Activated naive CD4-positive, alpha-beta T cell treated with Interleukin-2 at 50 U/mL for 16 hours (primary cell): ENCODE data around the gene TMEM51.
"Not testable (repeated sequence)": the region's sequence is repeated elsewhere in the genome, so short reads cannot be mapped to it uniquely, and the experiment has no call there.

Experiments used
- DNase-seq: peaks from one replicate; pipeline ENCODE4 v3.0.0-alpha.2; 2020

Gene TMEM51

DNA sequence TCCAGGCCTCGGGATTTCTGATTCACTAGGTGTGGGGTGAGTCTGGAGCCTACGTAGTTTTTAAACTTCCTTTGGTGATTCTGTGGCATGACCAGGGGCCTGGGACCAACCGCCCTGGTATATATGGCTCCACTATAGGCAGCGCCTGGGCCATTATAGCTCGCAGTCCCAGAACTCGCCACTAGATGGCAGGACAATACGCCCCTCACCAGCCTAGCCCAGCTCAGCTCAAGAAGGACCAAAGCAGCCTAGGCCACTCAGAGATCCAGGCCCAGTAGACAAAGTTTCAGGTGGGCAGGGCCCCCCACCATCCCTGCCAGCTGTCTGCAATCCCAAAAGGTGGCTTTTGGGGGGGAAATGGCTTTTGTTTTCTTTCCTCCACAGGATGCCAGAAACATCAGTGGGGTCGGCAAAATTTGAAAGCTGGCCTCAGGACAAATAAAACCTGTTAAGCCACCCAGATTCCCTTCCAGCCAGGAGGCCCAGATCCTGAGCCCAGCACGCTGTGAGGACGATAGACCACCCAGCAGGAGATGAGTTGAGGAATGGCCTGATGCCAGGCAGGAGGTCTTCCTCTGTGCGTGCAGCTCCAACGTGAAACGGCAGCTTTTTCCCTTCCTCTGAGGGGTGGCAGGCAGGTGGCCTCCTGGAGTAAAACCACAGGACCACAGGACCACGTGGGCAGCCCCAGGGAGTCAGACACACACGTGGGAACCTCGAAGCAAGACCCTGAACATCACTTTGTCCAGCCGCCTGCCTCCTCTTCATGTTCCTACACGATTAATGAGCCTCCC is 24.8 kb upstream of the TMEM51 start:
- DNase-seq, result peak; percentile 78

DNA sequence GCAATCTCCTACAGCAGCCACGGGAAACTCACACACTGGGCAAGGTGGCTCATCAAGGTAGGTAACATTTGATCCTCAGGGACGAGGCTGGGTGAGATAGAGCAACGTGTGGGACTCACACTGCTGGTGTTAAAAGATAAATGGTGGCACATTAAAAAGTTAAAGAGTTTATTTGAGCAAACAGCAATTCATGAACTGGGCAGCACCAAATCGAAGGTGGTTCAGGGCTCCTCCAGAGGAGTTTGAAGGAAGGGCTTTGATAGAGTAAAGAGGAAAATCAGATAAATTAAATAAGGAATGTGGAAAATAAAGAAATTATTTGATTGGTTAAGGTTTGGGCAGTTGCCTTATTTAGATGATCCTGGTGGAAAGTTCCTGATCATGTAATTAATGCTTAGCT is 23.6 kb upstream of the TMEM51 start:
- no peak for DNase-seq

DNA sequence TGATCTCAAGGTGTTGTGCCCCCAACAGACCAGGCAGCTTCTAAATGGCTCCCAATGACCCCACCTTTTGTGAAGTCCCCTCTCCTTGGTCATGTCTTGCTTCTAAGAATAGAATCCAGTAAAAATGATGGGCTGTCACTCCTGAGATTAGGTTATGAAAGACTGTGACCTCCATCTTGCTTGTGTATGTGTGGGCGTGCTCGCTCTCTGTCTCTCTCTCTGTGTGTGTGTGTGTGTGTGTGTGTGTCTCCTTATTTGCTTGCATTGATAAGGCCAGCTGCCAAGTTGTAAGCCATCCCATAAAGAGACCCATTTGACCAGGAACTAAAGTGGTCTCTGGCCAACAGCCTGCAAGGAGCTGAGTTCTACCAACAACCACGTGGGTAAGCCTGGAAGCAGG is 22.9 kb upstream of the TMEM51 start:
- DNase-seq, result no peak

DNA sequence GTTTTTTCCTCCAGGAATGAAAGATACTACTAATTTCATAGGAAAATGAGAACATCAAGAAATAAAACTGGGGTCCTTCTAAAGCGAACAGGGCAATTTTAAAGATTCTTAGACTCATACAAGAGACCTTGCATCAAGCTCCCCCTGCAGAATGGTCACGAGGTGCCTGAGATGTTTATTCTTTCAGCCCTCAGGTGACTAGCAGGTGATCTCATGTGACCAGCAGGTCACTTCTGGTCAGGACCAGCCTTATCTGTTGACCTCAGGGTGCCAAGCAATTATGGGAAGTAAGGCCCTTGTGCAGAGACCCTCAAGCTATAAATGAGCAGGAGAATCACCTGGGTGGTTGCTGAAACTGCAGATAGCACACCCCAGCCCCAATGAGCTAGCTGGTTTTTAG is 20.6 kb upstream of the TMEM51 start:
- DNase-seq, result no peak

DNA sequence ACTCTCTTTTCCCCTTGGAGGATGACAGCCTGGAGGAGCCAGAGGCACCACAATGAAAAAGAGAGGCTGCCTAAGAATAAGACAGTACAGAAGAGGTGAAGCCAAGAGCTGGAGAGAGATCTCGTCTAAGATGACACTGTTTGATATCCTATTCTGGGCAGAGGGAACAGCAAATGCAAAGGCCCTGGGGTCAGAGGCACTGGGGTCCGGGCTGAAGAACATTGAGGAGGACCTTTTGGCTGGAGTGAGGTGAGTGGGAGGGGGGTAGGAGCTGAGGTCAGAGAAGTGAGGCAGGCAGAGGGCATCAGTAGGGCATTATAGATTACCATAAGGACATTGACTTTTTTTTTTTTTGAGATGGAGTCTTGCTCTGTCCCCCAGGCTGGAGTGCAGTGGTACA is 19.3 kb upstream of the TMEM51 start:
- DNase-seq, result no peak

DNA sequence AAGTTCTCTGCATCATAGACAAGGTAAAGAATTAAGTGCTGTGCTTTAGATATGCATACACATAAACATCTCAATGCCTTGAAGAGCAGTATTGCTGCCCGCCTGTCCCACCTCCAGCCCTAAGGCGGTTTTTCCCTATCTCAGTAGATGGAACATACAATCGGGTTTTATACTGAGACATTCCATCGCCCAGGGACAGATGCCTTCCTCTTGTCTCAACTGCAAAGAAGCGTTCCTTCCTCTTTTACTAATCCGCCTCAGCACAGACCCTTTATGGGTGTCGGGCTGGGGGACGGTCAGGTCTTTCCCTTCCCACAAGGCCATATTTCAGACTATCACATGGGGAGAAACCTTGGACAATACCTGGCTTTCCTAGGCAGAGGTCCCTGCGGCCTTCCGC is 17.9 kb upstream of the TMEM51 start:
- not testable (repeated sequence) for DNase-seq

DNA sequence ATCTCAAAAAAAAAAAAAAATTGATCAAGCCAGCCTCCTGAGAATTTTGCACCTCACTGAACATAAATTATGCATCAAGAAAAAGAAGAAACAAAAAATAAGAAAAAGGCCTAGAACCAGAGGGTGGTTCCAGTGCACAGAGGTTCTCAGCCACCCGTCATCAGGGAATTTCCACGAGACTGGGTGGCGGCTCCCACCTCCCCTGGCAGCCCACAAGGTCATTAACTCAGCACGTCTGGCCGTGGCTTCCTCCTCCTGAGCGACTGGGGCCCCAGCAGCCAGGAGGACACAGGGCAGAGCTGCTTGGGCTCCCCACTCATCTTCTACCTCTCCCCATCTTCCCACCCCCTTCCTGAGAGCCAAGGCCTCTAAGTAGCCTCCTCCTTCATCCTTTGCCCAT is 15.7 kb upstream of the TMEM51 start:
- DNase-seq, result no peak

DNA sequence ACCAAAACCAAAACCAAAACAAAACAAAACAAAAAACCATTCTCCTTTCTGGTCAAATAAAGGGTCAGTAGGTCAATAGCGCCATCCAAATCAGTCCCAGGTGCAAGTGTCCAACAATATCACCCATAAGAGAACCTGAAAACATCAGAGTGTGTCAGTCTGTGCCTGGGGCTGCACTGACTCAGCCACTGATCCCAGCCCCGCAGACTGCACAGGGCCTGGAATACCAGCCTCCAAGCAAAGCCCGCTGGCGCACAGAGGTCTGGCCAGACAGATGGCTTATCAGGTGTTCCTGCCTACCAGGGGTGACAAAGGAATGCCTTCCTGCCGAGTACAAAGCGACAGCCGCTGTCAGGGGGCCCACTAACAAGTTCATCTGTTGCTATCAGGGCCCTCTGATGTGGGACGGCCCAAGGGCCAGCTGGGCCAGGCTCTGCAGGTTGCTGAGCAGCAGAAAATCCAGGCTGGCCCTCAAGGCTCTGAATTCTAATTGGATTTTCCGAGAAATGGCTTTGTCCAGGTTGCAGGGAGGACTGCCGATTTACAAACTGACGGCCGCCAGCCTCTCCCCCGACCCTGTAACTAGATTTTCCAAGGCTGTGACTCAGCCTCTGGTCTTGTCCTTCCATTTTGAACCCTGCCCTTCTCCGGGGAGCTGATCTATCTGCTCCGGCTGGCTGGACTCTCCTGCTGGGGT is 13.7 kb upstream of the TMEM51 start:
- no peak for DNase-seq

DNA sequence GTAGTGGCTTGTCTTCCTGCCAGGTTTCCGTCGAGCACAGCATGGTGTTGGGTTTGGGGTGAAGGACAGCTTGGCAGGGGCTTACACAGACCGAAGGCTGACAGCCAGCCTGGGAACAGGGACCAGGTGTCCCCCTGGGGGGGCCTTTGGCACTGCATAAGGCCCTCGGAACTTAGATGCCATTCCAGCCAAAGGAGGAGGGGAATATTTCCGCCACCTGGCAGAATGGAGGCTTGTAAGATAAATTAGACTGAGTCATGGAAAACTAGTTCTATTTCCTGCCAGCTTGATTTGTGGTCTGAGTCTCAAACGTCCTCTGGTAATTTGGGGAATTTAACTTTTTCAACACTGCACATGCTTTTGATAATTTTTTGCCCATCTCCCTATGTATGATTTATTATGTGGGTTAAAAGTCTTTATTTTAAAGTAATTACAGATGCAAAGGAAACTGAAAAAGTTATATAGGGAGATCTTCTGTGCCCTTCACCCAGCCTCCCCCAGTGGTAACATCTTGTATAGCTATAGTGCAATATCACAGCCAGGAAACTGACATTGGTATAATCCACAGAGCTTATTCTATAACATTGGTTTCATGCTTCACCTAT is 11.5 kb upstream of the TMEM51 start:
- DNase-seq, result no peak

DNA sequence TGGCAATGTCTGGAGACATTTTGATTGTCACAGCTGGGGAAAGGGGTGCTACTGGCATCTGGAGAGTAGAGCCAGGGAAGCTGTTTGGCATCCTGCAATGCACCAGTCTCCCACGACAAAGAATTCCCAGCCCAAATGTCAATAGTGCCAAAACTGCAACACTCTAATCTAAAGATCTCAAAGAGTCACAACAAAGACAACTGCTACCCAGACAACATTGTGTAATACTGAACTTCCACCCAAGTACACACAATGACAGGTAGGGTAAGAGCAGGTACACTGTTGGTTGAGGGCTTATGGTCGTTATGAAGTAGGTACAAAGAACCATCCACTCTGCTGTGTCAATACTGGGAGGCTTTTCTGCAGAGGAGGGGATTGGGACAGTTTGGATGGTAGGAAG is 8.2 kb upstream of the TMEM51 start:
- no peak for DNase-seq

DNA sequence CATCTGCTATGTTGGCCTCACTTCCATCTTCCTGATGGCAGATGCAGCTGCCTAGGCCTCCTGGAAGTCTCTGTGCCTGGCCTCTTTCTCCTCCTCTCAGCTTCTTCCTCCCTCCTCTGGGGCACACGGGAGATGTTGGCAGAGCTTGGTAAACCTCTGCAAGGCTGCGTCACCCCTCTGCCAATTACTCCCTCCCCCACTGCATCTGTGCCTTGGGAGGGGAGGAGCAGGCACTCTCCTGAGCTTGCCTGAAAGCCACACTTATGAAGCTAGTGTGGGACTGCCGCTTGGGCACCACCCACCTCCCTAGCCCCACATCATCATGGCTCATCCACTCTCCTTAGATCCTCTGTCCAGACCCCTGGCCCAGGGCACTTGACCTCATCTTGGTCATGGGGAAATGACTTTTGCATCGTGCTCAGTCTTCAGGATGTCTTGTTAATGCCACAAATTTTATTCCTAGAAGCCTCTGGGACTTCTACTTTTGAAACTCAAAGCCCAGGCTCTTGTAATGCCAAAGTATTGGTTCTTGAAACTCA is 7.3 kb upstream of the TMEM51 start:
- no peak for DNase-seq

DNA sequence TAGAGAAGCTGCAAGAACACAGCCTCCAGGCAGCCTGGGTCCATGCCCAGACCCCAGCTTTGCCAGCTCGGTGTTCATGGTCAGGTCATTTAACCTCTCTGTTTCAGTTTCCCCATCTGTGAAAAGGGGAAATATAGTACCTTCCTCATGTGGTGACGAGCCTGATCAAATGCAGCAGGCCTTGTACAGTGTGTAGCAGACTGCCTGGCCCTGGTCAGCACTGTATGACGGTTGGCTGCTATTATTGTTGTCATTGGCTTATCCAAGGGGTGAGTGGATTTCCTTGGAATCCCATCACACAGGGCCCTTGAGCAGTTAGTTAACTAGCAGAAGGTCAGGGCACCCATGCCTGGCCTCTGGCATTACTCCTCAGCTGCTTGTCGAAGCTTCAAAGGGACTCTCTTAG is 6.6 kb upstream of the TMEM51 start:
- no peak for DNase-seq

DNA sequence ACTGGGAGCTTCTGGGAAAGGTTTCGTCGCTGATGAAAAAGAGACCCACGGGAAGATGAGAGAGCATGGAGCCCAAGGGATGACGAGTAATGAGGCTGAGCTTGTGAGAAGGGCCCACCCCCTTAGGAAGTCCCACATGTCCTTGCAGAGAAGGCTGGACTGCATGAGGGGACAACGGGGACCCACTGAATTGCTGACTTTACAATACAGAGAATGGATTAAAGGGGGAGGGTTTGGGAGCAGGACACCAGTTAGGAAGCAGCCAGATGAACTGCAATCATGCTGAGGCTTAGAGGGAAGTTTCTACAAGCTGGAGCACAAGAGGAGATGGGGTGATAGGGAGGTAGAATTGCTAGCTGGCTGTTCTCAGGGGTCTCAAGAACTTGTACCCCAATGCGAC is 5.5 kb upstream of the TMEM51 start:
- DNase-seq, result no peak

DNA sequence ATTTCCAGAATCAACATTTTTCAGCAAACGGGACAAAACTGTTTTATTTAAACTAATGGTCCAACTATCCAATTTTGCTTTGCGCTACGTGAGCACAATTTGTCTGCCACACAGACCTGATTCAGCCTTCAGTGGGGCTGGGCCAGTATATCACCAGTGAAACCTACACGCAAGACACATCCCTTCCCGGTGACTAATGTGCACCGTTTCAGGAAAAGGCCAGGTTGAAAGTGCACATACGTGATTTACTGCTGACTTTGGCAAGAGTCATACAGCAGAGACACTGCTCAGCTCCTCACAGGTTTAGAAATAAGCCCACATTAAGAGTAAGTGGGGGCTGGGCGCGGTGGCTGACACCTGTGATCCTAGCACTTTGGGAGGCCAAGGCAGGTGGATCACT is 5.1 kb upstream of the TMEM51 start:
- no peak for DNase-seq

DNA sequence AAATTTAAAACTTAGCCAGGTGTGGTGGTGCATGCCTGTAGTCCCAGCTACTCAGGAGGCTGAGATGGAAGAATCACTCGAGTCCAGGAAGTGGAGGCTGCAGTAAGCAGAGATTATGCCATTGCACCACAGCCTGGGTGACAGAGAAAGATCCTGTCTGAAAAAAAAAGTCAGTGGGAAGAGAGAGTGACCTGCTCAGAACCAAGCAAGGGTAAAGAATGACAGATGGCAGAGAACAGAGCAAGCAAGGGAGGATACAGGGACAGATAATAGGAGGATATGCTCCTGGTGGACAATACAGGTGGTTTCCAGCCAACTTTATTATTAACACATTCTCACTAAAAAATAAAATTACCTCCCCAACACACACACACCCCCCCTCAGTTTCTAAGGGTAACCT is 4.6 kb upstream of the TMEM51 start:
- no peak for DNase-seq

DNA sequence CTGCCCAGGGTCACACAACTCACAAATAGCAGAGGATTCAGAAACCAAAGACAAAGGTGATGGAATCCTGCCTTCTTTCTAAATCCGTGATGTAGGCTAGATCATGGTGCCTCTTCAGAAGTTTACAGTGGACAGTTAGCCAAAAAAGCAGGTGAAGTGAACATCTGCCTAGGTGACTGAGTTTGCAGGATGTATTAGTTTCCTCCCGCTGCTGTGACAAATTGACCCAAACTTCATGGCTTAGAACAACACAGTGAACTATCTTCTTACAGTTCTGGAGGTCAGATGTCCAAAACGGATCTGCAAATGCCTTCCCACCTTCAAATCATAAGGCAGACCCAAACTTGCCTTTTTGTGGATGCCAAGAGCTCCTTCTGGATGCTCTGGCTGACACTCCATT is 3.2 kb upstream of the TMEM51 start:
- DNase-seq, result no peak

DNA sequence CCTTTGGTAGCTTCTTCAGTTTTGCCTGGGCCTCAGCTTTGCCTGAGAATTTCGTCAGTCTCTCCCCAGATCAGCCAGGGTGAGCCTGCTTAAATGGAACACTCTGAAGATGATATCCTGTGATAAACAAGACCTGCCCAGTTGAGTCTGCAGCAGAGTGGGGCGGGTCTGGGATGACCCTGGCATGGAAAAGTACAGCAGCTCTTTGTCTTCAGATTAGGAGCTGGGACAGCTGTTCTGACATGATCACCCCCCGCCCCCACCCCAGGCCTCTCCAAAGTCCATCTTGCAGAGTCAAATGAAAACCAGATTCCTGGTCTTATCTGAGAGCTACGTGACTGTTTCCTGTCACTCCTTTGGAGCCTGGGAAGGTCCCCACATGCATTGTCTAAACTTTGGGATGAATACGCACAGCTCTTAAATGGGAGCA is 2.2 kb upstream of the TMEM51 start:
- DNase-seq, result no peak

DNA sequence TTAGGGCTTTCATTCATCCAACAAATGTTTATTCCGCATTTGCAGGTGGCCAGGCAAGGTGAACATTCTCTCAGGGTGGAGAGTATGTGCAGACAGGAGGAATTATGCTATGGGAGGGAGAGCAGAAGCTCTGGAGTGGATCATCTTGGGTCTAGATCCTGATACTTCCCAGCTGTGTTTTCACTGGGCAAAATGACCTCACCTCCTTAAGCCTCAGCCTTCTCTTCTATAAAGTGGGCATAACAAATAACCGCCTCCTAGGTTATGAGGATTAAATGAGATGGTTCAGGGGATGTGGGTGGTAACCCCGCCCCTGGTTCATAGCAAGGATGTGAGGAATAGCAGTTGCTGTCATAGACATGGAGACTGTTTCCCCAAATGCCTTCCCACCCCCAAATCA is 1.7 kb upstream of the TMEM51 start:
- no peak for DNase-seq

DNA sequence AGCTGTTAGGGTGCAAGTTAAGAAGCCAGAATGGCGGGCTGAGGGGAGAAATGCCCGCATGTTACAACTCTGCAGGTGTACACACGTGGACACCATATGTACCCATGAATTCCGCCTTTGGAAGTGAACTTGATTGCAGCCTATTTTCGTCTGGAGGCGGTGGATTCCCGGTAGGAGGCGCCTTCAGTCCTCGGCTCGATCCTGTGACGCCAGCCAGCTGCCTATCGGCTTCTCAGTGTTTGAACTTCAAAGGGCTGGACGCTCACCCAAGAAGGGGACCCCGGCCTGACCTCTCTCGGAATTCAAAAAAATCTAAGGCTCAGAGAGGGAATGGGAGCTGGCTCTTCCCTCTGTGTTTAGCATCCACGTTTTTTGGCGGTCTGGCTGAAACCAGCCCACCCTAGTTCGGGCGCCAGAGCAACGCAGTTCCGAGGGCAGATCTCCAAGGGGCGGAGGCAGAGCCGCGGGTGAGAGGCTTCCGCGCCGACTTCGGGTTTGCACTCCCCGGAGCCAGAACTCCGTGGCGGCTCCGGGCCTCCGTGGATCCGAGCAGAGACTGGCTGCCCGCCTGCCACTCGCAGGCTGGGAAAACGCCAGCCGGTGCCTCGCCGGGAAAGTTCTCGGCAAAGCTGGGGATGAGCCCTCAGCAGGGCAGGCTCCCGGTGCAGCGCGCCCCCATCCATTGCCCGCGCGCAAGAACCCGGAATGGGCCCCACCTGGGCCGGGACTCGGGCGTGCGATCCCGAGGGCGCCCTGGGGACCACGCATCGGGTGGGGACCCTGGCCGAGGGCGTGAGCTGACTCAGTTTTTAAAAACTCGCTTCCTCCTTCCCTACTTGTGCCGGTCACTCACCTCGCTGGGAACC is 996 bp upstream of the TMEM51 start:
- DNase-seq, result no peak

DNA sequence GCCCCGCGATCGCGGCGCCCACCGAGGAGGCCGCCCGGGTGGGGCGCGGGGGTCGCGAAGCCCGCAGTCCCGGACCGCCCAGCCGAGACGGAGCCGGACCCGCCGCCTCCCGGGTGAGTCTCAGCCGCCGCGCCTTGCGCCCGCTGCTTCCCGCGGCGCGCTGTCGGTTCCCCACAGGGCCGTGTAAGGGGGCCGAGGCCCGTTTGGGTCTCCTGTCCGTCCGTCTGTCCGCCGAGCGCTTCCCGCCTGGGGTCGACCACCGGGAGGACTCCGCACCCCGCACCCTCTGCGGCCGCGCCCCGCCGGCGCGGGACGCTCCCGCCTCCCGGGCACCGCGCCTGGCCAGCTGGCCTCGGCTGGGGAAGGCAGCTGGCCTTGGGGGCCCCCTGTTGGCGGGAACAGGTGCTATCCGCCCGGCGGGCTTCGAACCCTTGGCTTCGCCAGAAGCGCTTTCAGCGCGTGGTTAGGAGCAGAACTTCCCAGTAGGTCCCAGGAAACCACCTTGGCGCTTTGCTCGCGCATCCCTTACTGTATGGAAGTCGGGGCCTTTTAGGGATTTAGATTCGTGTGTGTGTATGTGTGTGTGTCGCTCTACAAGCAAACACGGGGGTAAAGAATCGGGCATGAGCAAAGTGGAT is 414 bp downstream of the TMEM51 start:
- peak; percentile 29 for DNase-seq

DNA sequence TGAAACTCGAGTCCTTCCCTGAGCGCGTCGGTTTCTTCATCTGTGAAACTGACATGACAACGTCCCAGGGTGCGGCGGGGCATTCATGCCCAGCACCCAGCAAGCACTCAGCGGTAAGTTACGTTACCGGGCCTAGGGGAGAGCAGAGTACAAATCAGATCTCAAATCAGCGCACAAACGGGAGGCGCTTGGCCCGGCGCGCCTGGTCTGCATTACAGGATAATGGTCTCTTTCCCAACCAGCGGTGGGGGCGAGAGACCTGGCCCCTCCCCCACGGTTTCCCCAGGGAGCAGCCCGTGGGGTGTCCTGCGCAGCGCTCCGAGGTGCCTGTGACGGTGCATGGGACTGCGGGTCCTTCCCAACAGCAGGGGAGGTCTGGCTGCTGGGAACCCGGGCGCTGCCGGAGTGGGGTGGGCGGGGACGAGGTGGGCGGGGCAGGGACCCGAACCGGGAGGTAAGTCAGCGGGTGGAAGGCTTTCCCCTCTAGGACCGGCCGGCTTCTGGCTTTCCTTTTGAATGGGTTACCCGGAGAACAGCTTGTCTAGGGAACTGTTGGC is 1.0 kb downstream of the TMEM51 start:
- no peak for DNase-seq

DNA sequence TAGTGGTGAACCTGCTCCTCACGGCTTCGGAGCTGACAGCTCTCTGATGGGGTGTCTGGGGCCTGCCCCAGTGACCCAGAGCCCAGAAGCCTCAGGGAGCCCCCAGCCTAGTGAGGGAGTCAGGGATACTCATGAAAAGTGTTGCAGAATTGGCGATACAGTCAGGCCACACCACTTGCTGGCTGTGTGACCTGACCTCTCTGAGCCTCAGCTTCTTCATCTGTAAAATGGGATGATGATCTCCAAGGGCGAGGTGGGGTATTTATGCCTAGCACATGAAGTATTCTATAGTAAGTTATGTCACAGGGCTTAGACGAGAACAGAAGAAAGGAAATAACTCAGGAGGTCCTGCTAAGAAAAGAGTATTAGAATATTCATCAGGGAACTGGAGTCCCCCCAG is 1.6 kb downstream of the TMEM51 start:
- no peak for DNase-seq
